Stimulated activated CD4-positive, alpha-beta T cell treated with anti-CD3 and anti-CD28 coated beads, Interleukin-15, amount 100 ng/mL, for 1 hour (primary cell): ENCODE data around the gene SSC5D.
A peak's percentile ranks its signal among the peaks of the same experiment; 100 is the strongest.
"Not testable (repeated sequence)": the region's sequence is repeated elsewhere in the genome, so short reads cannot be mapped to it uniquely, and the experiment has no call there.

Experiments
- DNase-seq, 2 donors: peaks; one replicate each; pipeline ENCODE4 v3.0.0-alpha.2; 2020; ENCODE audit warnings: low read depth in 1 of 2, low spot score in 1 of 2

The SSC5D gene

DNA sequence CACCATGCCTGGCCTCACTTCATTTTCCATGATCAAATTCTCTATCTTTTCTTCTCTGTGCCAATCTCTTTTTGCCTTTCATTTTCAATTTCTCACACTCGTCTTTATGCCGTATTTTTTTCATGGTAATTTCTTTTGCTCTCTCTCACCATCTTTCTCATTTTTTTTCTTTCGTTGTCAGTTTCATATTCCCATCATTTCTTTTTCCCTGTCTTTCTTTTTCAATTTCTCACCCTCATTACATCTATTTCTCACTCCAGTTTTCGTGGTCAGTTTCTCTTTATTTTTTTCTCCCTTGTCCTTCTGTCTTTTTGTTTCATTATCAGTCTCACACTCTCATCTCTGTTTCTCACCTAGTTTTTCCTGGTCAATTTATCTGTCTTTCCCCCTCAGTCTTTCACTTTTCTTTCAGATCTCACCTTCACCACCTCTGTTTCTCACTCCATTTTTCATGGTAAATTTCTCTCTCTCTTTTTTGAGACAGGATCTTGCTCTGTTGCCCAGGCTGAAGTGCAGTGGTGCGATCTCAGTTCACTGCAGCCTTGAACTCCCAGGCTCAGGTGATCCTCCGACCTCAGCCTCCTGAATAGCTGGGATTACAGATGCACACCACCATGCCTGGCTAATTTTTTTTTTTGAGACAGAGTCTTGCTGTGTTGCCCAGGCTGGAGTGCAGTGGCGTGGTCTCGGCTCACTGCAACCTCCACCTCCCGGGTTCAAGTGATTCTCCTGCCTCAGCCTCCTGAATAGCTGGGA lies 14.1 kb downstream of the SSC5D start:
- no peak for DNase-seq

DNA sequence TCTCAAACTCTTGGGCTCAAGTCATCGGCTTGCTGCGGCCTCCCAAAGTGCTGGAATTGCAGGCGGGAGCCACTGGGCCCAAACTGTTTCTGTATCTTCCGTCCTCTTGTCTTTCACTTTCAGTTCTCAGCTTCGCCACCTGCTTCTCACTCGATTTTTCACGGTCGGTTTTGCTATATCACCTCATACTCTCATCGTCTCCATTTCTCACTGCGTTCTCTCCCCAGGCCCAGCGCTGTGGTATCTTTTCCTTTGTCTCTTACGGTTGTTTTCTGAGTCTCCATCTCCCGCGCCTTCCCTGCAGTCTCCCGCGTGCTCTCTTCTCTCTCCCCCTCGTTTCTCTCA lies 14.9 kb downstream of the SSC5D start:
- DNase-seq: no peak

DNA sequence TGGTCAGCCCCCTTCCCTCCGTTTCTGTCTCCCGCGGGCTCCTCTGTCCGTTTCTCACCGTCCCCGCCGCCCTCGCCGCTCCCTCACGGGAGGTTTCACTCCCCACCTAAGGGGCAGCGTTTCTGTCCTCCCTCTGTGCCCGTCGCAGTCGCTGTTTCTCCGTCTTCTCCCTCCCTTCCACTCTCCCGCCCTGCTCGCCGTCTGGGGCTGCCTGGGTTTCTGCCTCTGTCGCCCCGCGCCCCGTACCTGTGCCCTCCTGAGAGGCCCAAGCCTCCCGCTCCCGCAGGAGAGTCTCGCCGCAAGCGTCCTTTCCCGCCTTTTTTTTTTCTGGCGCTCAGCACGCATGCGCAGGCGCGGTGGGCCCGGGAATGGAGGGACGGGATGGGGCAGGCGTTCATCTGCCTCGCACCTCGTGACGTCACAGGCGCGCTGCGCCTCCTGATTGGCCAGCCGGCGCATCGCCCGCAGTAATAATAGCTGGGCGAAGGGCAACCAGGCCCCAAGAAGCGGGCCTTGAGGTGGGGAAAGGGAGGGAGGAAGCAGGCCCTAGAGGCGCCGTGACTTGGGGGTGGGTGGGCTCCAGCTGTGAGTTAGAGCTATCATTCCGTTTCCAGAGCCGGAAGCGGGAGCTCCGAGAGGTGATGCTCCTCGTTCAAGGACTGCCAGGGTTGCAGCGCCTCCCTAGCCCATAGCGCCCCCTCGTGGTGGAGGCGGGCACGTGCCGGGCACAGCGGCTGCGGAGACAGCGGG lies 15.4 kb downstream of the SSC5D start:
- peak; percentile 87 to 92 for DNase-seq

DNA sequence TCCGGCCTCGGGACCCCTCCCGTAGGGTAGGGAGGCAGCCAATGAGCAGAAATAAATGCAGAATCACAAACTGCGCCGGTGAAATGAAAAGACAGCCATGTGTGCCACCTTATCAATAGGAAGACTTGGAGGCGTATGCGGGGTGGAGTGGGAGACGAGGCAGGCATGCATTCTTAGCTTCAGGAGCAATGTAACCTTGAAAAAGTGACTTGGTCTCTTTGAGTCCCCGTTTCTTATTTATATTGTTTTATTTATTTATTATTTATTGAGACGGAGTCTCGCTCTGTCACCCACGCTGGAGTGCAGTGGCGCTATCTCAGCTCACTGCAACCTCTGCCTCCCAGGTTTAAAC lies 16.0 kb downstream of the SSC5D start:
- no peak for DNase-seq

DNA sequence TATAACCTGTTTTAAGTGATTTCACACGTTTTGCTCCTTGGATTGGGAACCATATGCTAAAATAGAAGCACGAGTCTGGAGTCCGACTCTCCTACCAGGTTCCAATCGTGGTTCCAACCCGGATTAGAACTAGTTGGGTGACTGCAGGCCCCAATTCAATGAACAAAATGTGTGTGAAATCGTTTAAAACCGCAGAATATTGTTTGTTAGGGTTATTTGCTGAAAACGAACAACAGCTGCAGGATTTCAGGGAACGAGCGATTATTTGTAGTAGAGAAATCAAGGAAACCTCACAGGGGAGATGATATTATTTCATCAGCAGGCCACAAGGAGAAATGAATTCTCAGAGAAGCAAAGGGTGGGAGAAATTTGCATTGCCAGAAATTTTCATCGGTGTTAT lies 16.7 kb downstream of the SSC5D start:
- no peak for DNase-seq

DNA sequence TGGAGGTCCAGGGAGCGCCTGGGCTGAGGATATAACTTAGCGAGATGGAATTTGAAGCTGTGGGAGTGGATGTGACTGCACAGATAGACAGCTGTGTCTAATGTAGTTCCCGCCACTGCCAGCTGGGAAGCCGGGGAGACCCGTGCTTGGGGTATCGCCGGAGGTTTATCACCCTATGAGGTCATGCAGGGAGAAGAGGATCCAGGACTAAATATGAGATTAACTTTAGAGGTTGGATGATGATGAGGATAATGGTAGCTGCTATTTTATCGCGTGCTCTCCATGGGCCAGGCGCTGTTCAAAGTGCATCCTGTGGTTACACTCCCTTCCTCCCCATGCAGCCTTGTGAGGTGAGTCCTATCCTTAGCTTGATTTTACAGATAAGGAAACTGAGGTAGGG lies 19.9 kb downstream of the SSC5D start:
- no peak for DNase-seq

DNA sequence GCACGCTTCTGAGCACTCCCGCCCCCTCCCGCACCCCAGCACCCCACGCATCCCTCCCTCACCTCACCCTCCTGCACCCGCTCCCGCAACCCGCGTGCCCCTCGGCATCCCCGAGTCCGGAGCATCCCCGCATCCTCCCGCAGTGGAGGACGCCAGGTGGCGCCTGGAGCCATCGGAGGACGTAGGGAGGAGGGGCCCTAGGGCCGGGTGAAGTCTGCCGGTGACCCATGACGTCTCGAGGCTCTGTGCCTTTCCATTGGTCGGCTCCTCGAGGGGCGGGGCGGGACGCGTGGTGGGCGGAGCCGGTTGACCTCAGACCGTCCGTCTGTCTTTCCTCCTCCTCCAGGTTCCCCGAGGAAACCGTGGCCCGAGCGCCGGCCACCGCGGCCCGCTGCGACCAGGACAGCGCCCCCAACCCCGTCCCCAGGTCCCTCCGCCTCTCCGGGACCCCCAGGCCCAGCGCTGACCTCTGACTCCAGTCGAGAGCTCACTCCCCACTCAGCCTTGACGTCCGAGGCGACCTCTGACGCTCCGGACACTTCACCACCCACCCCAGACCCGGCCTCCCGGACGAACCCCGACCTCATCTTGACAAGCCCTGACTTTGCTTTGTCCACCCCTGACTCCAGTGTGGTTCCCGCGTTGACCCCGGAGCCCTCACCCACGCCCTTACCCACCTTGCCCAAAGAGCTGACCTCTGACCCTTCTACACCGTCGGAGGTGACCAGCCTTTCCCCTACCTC lies 28.8 kb downstream of the SSC5D start:
- peak; percentile 83 for DNase-seq

DNA sequence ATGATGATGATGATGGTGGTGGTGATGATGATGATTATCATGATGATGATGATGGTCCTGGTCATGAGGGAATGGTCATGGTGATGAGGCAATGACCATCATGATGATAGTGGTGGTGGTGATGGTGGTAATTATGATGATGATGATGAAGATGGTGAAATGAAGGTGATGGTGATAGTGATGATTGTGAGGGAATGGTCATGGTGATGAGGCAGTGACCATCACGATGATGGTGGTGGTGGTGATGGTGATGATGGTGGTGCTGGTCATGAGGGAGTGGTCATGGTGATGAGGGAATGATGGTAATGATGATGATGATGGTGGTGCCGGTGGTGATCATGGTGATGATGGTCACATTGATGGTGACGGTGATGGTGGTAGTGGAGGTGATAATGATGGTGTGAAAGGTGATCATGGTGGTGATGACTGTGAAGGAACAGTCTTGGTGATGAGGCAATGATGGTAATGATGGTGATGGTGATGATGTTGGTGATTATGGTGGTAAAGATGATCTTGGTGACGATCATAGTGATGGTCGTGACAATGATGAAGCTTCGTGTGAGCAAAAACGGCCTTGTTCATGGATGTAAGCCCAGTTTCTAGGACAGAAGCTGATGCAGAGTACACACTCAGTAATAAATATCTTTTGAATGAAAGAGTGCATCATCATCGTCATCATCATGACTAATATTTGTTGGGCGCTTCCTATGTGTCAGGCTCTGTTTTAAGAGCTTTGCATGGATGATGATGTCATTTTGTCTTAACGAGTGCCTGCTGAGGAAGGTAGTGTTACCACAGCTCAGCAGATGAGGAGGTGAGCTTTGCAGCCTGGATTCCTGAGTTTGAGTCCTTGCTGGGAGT lies 31.4 kb downstream of the SSC5D start:
- no peak for DNase-seq

DNA sequence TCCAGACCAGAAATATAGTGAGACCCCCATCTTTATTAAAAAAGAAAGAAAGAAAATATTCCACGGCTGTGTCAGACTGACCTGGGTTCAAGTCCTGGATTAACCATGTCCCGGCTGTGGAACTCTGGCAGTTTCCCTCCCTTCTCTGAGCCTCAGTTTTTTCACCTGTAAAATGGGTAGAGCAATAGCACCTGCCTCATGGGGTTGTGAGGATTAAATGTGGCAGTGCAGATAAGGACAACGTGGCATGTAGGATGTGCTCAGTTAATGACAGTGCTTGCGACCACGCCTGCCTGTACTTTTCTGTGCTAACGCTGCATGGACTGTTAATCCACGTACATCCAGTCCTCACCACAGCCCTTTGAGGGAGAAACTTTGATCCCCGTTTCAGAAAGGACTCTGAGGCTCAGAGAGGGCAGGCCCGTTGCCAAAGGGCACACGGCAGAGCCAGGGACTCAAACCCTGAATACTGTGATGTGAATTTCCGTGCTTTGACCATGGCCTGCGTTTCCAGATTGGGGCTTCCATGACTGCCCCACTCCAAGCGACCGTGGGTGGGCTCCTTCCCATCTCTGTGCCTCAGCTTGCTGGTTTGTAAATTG lies 32.6 kb downstream of the SSC5D start:
- DNase-seq: no peak

DNA sequence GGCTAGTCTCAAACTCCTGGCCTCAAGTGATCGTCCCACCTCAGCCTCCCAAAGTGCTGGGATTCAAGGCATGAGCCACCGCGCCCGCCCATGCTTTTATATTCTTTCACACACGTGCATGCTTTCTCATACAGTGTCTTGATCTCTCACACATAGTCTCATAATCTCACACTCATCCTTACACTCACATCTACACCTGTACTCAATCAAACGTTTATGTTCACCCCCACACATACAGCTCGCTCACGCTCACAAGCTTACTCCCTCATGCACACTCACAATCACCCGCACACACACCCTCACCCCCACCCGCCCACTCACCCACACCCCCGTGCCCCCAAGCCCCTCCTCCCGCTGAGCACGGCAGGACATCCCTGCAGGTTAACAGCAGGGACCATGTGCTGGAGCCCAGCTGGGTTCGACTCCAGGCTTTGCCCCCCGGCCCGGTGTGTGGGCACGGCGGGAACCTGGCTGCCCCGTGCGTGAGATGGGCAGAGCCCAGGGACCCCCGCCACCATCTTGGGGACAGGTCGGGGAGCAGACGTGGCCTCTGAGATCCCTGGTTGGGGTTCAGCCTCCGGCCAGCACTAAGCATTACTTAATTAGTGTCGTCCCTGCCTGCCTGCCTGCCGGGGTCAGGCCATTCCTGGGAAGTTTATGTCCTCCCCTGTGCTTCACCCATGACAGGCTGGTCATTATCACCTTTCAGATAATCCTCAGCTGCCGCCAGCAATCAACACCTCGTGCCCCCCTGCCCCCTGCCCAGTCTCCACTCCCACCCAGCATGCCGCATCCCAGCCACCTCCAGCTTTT lies 37.3 kb downstream of the SSC5D start:
- no peak for DNase-seq

DNA sequence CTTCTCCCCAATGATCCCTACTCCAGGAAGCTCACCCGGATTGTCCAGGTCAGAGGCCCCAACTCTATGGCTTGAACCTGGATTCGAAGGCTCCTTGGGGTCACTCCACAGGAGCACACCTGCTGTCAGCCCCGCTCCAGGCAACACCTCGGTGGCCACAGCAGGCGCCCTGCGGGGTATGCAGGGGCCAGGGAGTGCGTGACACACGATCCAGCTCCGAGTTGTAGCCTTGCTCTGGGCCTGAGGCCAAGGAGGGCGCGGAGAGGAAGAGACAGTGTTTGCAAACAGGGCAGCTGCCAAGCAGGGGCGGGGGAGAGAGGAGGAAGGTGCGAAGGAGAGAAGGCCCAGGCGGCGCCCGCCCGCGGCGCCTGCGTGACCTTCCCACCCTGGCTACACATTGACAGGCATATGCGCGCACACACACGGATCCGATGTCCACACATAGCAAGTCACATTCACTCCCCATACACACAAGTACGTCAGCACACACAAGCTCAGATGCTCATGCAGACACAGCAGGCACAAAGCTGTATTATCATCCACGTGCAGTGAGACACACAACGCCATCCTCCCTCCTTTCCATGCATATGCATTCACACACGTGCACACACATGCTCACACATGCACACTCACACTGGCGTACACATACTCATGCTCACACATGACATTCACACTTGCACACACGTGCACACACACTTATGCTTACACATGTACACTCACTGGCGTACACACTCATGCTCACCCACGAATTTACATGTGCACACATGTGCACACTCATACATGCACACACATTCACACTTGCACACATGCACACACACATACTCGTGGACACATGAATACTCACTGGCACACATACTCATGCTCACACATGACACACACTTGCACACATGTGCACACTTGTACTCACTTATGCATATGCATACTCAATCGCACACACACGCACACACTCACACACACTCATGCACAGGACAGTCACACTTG lies 38.3 kb downstream of the SSC5D start:
- no peak for DNase-seq

DNA sequence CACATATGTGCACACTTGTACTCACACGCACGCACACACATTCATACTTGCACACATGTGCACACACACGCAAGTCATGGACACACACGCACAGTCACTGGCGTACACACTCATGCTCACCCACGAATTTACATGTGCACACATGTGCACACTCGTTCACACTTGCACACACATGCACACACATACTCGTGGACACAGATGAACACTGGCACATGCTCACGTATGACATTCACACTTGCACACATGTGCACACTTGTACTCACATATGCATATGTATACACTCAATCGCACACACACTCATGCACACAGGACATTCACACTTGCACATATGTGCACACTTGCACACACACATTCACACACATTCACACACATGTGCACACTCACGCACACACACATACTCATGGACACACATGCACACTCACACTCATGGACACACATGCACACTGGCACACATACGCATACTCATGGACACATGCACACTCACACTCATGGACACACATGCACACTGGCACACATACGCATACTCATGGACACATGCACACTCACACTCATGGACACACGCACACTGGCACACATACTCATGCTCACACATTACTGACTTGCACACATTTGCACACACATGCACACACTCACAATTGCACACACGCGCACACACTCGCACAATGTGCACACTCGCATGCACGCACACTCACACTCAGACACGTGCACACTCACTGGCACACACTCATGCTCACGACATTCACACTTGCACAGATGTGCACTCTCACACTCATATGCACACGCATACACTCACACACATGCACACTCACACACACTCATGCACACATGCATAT lies 39.2 kb downstream of the SSC5D start:
- no peak for DNase-seq

DNA sequence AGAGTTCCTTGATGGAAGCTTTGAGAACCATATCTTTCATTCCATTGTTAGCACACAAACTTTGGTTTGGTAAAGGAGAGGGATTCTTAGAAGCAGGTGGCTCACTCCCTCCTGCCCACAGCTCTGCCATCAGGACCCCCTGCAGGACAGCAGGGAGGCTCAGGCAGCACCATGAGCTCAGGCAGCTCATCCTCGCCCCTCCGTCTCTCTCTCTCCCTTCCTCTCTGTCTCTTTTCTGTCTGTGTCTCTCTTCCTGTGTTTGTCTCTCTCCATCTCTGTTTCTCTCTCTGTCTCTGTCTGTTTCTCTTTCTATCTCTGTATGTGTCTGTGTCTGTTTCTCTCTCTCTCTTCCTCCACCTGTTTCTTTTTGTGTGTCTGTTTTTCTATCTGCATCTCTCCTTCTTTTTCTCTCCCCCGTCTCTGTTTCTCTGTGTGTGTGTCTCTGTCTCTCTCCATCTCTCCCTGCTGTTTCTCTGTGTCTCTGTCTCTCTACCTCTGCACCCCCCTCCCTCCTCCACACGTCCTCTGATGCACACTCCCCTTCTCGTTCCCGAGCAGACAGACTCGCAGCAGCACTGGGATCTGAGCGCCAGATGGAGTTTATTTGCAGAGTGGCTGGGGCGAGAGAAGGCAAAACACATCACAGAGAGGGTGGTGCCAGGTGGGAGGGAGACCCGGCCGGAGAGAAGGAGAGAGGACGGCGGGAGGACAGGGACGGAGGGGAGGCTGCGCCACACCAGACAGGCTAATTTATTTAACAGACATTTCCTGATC lies 40.0 kb downstream of the SSC5D start:
- DNase-seq: no peak

DNA sequence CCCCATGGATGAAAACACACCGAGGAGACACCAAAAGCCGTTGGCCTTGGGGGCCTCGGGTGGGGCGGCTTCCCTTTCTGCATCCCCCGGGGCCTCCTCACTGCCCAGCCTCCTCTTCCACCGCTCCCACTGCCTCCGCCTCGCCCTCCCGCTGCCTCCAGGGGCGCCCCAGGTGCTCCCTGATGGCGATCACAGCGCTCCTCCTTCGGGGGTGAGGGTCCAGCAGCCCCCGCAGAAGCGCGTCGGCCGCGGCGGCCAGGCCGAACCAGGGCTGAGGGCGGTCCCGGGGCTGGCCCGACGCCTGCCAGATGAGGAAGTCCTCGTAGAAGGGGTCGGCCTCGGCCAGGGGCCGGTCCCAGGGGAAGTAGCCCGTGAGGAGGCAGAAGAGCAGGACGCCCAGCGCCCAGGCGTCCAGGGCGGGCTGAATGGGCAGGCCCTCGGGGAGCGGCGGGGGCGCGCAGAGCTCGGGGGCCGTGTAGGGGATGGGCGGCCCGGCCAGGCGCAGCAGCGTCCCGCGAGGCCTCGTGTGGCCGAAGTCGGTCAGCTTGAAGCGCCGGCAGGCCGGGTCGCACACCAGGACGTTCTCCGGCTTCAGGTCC lies 41.5 kb downstream of the SSC5D start:
- DNase-seq: no peak

DNA sequence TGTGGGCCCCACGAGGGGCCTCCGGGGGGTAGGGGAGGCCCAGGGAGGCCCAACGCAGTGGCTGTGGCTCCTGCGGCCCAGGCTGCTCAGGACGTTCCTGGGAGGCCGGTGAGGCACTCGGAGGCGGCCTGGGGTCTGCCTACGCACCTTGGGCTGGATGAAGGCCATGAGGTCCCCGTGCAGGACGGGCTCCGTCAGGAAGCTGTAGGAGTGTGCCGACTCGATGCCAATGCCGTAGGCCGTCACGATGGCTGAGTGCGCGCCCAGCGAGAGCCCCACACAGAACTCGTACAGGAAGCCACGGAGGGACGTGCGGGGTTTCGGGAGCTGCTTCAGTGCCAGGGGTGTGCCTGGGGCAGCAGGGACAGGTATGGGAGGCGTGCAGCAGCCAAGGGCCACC lies 42.8 kb downstream of the SSC5D start:
- no peak for DNase-seq

DNA sequence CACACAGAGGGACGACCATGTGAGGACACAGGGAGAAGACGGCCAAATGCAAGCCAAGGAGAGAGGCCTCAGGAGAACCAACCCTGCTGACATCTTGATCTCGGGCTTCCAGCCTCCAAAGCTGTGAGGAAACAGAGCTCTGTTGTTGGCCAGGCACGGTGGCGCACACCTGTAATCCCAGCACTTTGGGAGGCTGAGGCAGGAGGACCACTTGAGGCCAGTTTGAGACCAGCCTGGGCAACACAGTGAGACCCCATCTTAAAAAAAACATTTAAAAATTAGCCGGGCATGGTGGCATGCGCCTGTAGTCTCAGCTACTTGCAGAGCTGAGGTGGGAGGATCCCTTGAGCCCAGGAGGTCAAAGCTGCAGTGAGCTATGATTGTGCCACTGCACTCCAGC lies 46.0 kb downstream of the SSC5D start:
- not testable (repeated sequence) for DNase-seq
